ENCODE measurements around the gene TCAP.

Gene TCAP

GRCh38 chr17:39636927-39637736 is 28.0 kb upstream of the TCAP start, which contains the start of gene STARD3:
STARD3 (plus strand) TSS chr17:39637144; CDS start chr17:39653532, 16,388 bp downstream.
- Mint-ChIP-seq H3K4me3 (peak within 1 kb of the TSS; percentile 97), H3K27me3 (no peaks in the 10 kb centered on the region), H3K36me3 (no peaks in the 10 kb centered on the region), H3K9me3 (ENCODE audit: low read depth) (no peaks in the 10 kb centered on the region), H3K4me1 (ENCODE audit: low read depth) (peaks cover 58% of the 10 kb centered on the region), H3K27ac (peak within 1 kb of the TSS; percentile 86)

- peaks cover 69% of the 10 kb centered on the region for H3K4me1 Mint-ChIP-seq (ENCODE audit: low read depth)
- H3K9me3 Mint-ChIP-seq (ENCODE audit: low read depth), result no peaks in the 10 kb centered on the region
- H3K27ac Mint-ChIP-seq, result peak overlapping the region; percentile 86
- H3K36me3 Mint-ChIP-seq, result no peaks in the 10 kb centered on the region
- H3K4me3 Mint-ChIP-seq, result peak overlapping the region; percentile 97
- no peaks in the 10 kb centered on the region for H3K27me3 Mint-ChIP-seq
These were observed 26.8 kb upstream of the TCAP start for GRCh38 chr17:39638317-39638716.

GRCh38 chr17:39639043-39639442 is 26.1 kb upstream of the TCAP start:
- H3K36me3 Mint-ChIP-seq, result no peaks in the 10 kb centered on the region
- no peaks in the 10 kb centered on the region for H3K27me3 Mint-ChIP-seq
- H3K4me3 Mint-ChIP-seq, result peak overlapping the region; percentile 68
- no peak overlapping the region for H3K27ac Mint-ChIP-seq
- peaks cover 76% of the 10 kb centered on the region for H3K4me1 Mint-ChIP-seq (ENCODE audit: low read depth)
- no peaks in the 10 kb centered on the region for H3K9me3 Mint-ChIP-seq (ENCODE audit: low read depth)

GRCh38 chr17:39639566-39640458 is 25.3 kb upstream of the TCAP start:
- H3K27me3 Mint-ChIP-seq, result no peaks in the 10 kb centered on the region
- peaks cover 75% of the 10 kb centered on the region for H3K4me1 Mint-ChIP-seq (ENCODE audit: low read depth)

GRCh38 chr17:39640591-39641031 is 24.5 kb upstream of the TCAP start:
- H3K36me3 Mint-ChIP-seq, result no peaks in the 10 kb centered on the region
- H3K4me1 Mint-ChIP-seq (ENCODE audit: low read depth), result peaks cover 79% of the 10 kb centered on the region
- no peaks in the 10 kb centered on the region for H3K9me3 Mint-ChIP-seq (ENCODE audit: low read depth)
- peak overlapping the region; percentile 58 for H3K27ac Mint-ChIP-seq
- H3K27me3 Mint-ChIP-seq, result no peaks in the 10 kb centered on the region
- peak overlapping the region; percentile 67 for H3K4me3 Mint-ChIP-seq

More at GRCh38 chr17:39639566-39640458, 25.3 kb upstream of the TCAP start:
- no peaks in the 10 kb centered on the region for H3K9me3 Mint-ChIP-seq (ENCODE audit: low read depth)
- peak overlapping the region; percentile 69 for H3K4me3 Mint-ChIP-seq
- H3K36me3 Mint-ChIP-seq, result no peaks in the 10 kb centered on the region
- H3K27ac Mint-ChIP-seq, result peak overlapping the region; percentile 46

- Mint-ChIP-seq H3K4me1 (ENCODE audit: low read depth) (peaks cover 77% of the 10 kb centered on the region), H3K9me3 (ENCODE audit: low read depth) (no peaks in the 10 kb centered on the region), H3K27ac (no peak overlapping the region), H3K27me3 (no peaks in the 10 kb centered on the region), H3K36me3 (no peaks in the 10 kb centered on the region), H3K4me3 (no peak overlapping the region)
These were observed 24.1 kb upstream of the TCAP start for GRCh38 chr17:39641097-39641496.

GRCh38 chr17:39641883-39642282 is 23.3 kb upstream of the TCAP start:
- Mint-ChIP-seq H3K9me3 (ENCODE audit: low read depth) (no peaks in the 10 kb centered on the region), H3K4me1 (ENCODE audit: low read depth) (peaks cover 77% of the 10 kb centered on the region), H3K4me3 (no peak overlapping the region), H3K27ac (no peak overlapping the region), H3K36me3 (no peaks in the 10 kb centered on the region), H3K27me3 (no peaks in the 10 kb centered on the region)

- Mint-ChIP-seq H3K36me3 (no peaks in the 10 kb centered on the region), H3K27me3 (no peaks in the 10 kb centered on the region), H3K4me1 (ENCODE audit: low read depth) (peaks cover 78% of the 10 kb centered on the region), H3K4me3 (peak overlapping the region; percentile 37), H3K9me3 (ENCODE audit: low read depth) (no peaks in the 10 kb centered on the region), H3K27ac (peak overlapping the region; percentile 55)
These were observed 22.7 kb upstream of the TCAP start for GRCh38 chr17:39642291-39643074.

GRCh38 chr17:39643271-39643670 is 21.9 kb upstream of the TCAP start:
- H3K4me3 Mint-ChIP-seq, result no peak overlapping the region
- H3K4me1 Mint-ChIP-seq (ENCODE audit: low read depth), result peaks cover 73% of the 10 kb centered on the region
- no peaks in the 10 kb centered on the region for H3K27me3 Mint-ChIP-seq
- H3K9me3 Mint-ChIP-seq (ENCODE audit: low read depth), result no peaks in the 10 kb centered on the region
- peak overlapping the region; percentile 55 for H3K27ac Mint-ChIP-seq
- H3K36me3 Mint-ChIP-seq, result no peaks in the 10 kb centered on the region

- no peaks in the 10 kb centered on the region for H3K36me3 Mint-ChIP-seq
- H3K27ac Mint-ChIP-seq, result peak overlapping the region; percentile 50
- peaks cover 61% of the 10 kb centered on the region for H3K4me1 Mint-ChIP-seq (ENCODE audit: low read depth)
- no peaks in the 10 kb centered on the region for H3K9me3 Mint-ChIP-seq (ENCODE audit: low read depth)
- no peaks in the 10 kb centered on the region for H3K27me3 Mint-ChIP-seq
- no peak overlapping the region for H3K4me3 Mint-ChIP-seq
These were observed 17.9 kb upstream of the TCAP start for GRCh38 chr17:39647256-39647655.

GRCh38 chr17:39648616-39649366 is 16.4 kb upstream of the TCAP start:
- Mint-ChIP-seq H3K27ac (peak overlapping the region; percentile 41), H3K9me3 (ENCODE audit: low read depth) (no peaks in the 10 kb centered on the region), H3K36me3 (no peaks in the 10 kb centered on the region), H3K4me3 (no peak overlapping the region), H3K4me1 (ENCODE audit: low read depth) (peaks cover 54% of the 10 kb centered on the region), H3K27me3 (no peaks in the 10 kb centered on the region)

GRCh38 chr17:39650121-39650579 is 15.0 kb upstream of the TCAP start:
- Mint-ChIP-seq H3K4me3 (no peak overlapping the region), H3K9me3 (ENCODE audit: low read depth) (no peaks in the 10 kb centered on the region), H3K36me3 (no peaks in the 10 kb centered on the region), H3K27ac (peak overlapping the region; percentile 59), H3K4me1 (ENCODE audit: low read depth) (peaks cover 57% of the 10 kb centered on the region), H3K27me3 (no peaks in the 10 kb centered on the region)

GRCh38 chr17:39651923-39652586 is 13.1 kb upstream of the TCAP start:
- Mint-ChIP-seq H3K4me1 (ENCODE audit: low read depth) (peaks cover 56% of the 10 kb centered on the region), H3K4me3 (peak overlapping the region; percentile 43), H3K9me3 (ENCODE audit: low read depth) (no peaks in the 10 kb centered on the region), H3K27ac (peak overlapping the region; percentile 70), H3K36me3 (no peaks in the 10 kb centered on the region), H3K27me3 (no peaks in the 10 kb centered on the region)
